ENCODE results near the gene ALAS1. TPM values are rescaled to one million over a fixed set of nuclear protein-coding genes. Genes with fewer than 3 reads are reported as not detected.

The ALAS1 gene
- total RNA-seq, 1 experiment from 2014 or later, result 58.6 TPM

DNA sequence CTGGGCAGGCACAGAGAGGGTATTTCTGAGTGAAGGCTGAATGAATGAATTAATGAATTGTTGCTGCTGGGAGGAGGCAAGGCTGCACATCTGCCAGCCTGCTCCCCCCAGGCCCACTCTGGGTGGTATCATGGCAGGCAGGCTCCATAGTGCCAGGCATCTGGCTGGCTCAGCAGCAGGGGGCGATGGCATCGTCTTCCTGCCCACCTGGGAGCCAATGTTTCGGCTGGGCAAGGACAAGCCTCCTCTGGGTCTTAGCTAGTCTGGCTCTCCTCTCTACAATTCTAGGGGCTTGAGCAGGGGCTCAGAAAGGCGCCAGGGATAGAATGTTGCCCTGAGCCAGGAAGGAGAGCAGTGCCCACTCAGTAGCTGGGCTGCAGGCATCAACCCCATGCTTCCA, 29.2 kb downstream of the ALAS1 start:
- no peaks in the 10 kb centered on the region for H3K4me1 ChIP-seq (ENCODE audit: insufficient read depth, low read length, poor library complexity, severe bottlenecking)
- no TSS peak for BruUV-seq (replicated peaks)
- H3K9me3 ChIP-seq (ENCODE audit: low read depth, low read length, poor library complexity, severe bottlenecking), result no peaks in the 10 kb centered on the region
- H3K27me3 ChIP-seq (replicated peaks; ENCODE audit: insufficient read depth, low read depth, low read length, poor library complexity), result no peaks in the 10 kb centered on the region
- no peak overlapping the region for H3K27ac ChIP-seq (ENCODE audit: low read depth, low read length, poor library complexity, severe bottlenecking)
- TF ChIP-seq, protein P1, sequence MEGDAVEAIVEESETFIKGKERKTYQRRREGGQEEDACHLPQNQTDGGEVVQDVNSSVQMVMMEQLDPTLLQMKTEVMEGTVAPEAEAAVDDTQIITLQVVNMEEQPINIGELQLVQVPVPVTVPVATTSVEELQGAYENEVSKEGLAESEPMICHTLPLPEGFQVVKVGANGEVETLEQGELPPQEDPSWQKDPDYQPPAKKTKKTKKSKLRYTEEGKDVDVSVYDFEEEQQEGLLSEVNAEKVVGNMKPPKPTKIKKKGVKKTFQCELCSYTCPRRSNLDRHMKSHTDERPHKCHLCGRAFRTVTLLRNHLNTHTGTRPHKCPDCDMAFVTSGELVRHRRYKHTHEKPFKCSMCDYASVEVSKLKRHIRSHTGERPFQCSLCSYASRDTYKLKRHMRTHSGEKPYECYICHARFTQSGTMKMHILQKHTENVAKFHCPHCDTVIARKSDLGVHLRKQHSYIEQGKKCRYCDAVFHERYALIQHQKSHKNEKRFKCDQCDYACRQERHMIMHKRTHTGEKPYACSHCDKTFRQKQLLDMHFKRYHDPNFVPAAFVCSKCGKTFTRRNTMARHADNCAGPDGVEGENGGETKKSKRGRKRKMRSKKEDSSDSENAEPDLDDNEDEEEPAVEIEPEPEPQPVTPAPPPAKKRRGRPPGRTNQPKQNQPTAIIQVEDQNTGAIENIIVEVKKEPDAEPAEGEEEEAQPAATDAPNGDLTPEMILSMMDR (conservative IDR thresholded peaks at IDR 0.05; ENCODE audit: low read depth, low read length), result no peak
- TF ChIP-seq EZH2 (IDR thresholded peaks at IDR 0.05; ENCODE audit: borderline replicate concordance, low read depth, low read length, poor library complexity, severe bottlenecking), result no peak
- CTCF ChIA-PET, result no interaction called here
- no peak for DNase-seq (ENCODE audit: low spot score)
- no peak overlapping the region for H3K4me3 ChIP-seq (ENCODE audit: low read depth, low read length, poor library complexity, severe bottlenecking)
- H3K36me3 ChIP-seq (ENCODE audit: insufficient read depth, low read length, poor library complexity, severe bottlenecking), result no peaks in the 10 kb centered on the region
- POLR2A ChIA-PET (ENCODE audit: low non-redundant PET), result no interaction called here
- intact Hi-C loops (cut with micrococcal nuclease; ENCODE audit: unreplicated experiment), result no loop called here

DNA sequence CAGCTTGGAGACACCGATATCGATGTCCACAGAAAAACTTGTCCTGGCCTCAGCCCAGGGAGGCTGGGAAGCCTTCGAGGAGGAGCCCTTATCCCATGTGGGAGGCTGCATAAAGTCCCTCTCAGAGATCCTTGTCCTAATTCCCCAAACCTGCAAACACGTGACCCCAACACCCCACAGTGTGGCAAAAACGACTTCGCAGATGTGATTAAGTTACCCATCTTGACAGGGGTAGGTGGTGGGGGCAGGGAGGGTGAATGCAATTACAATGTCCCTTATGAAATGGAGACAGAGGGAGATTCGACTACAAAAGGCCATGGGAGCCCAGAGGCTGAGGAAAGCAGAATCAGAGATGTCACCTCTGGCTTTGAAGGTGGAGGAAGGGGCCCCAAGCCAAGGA, 29.8 kb downstream of the ALAS1 start:
- no TSS peak for BruUV-seq (replicated peaks)
- DNase-seq (ENCODE audit: low spot score), result no peak
- intact Hi-C loops (cut with micrococcal nuclease; ENCODE audit: unreplicated experiment), result no loop called here

DNA sequence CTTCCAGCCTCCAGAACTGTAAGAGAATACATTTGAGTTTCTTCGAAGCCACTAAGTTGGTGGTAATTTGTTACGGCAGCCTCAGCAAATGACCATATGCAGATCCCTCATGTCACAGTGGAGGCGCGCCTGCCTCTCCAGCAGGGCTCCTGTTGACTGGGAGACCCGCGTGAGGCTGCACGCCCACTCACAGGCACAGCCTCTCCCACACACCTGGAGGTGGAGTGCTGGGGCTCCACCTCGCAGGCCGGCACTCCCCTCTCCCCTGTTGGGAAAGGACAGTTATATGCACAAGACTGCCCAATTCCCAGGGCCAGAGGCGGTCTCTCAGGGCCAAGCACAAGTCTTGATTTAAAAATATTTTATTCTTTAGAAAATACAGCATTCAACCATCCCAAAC, 30.3 kb downstream of the ALAS1 start:
- intact Hi-C loops (cut with micrococcal nuclease; ENCODE audit: unreplicated experiment), result no loop called here
- no peak overlapping the region for H3K4me3 ChIP-seq (ENCODE audit: low read depth, low read length, poor library complexity, severe bottlenecking)
- BruUV-seq (replicated peaks), result no TSS peak
- no peak overlapping the region for H3K27ac ChIP-seq (ENCODE audit: low read depth, low read length, poor library complexity, severe bottlenecking)
- no peaks in the 10 kb centered on the region for H3K9me3 ChIP-seq (ENCODE audit: low read depth, low read length, poor library complexity, severe bottlenecking)
- no peak for DNase-seq (ENCODE audit: low spot score)
- H3K27me3 ChIP-seq (replicated peaks; ENCODE audit: insufficient read depth, low read depth, low read length, poor library complexity), result no peaks in the 10 kb centered on the region
- ChIA-PET POLR2A (ENCODE audit: low non-redundant PET) (no interaction called here), CTCF (no interaction called here)
- H3K36me3 ChIP-seq (ENCODE audit: insufficient read depth, low read length, poor library complexity, severe bottlenecking), result no peaks in the 10 kb centered on the region
- TF ChIP-seq EZH2 (IDR thresholded peaks at IDR 0.05; ENCODE audit: borderline replicate concordance, low read depth, low read length, poor library complexity, severe bottlenecking), result no peak
- TF ChIP-seq, protein P1 (conservative IDR thresholded peaks at IDR 0.05; ENCODE audit: low read depth, low read length), result no peak
- H3K4me1 ChIP-seq (ENCODE audit: insufficient read depth, low read length, poor library complexity, severe bottlenecking), result no peaks in the 10 kb centered on the region

More for the DNA sequence above, 29.8 kb downstream of the ALAS1 start:
- POLR2A ChIA-PET (ENCODE audit: low non-redundant PET), result no interaction called here
- Histone ChIP-seq H3K27me3 (replicated peaks; ENCODE audit: insufficient read depth, low read depth, low read length, poor library complexity) (no peaks in the 10 kb centered on the region), H3K9me3 (ENCODE audit: low read depth, low read length, poor library complexity, severe bottlenecking) (no peaks in the 10 kb centered on the region), H3K36me3 (ENCODE audit: insufficient read depth, low read length, poor library complexity, severe bottlenecking) (no peaks in the 10 kb centered on the region), H3K4me3 (ENCODE audit: low read depth, low read length, poor library complexity, severe bottlenecking) (no peak overlapping the region), H3K4me1 (ENCODE audit: insufficient read depth, low read length, poor library complexity, severe bottlenecking) (no peaks in the 10 kb centered on the region), H3K27ac (ENCODE audit: low read depth, low read length, poor library complexity, severe bottlenecking) (no peak overlapping the region)
- CTCF ChIA-PET, result no interaction called here
- TF ChIP-seq, protein P1 (conservative IDR thresholded peaks at IDR 0.05; ENCODE audit: low read depth, low read length), result no peak
- no peak for TF ChIP-seq EZH2 (IDR thresholded peaks at IDR 0.05; ENCODE audit: borderline replicate concordance, low read depth, low read length, poor library complexity, severe bottlenecking)

Data from A673 (cell line).